IMR-90 (cell line): Measurements from ENCODE around the gene HS6ST2. TPM values are rescaled to one million over a fixed set of nuclear protein-coding genes. Genes with fewer than 3 reads are reported as not detected.

ENCODE experiments used
- ATAC-seq: fragments of 200-7000 bp; cut with Tn5 transposase; 2 replicates; pipeline ENCODE4 v1.9.1; 2020; ENCODE audit warnings: low read depth, mild to moderate bottlenecking, moderate library complexity
- BruUV-seq: library from RNA; stranded (reverse); fragments of 400-500 nt; replicated peaks from 2 replicates; lab custom pipeline; 2021; lab: Mats Ljungman, UMichigan
- CTCF ChIA-PET: fragments of 300-600 bp; formaldehyde crosslinking; extraction: SDS; loops from one replicate; lab custom pipeline; 2021; ENCODE audit warnings: antibody characterized with exemption; lab: Yijun Ruan, JAX
- POLR2A ChIA-PET: fragments of 300-600 bp; sonication (Branson Sonifier 250); formaldehyde crosslinking; loops from one replicate; lab custom pipeline; 2022; ENCODE audit warnings: antibody characterized with exemption; ENCODE audit not compliant: unreplicated experiment; lab: Charles Lee
- DNase-seq: peaks from one replicate; pipeline ENCODE4 v3.0.0; 2013
- H2AFZ ChIP-seq: replicated peaks from 2 replicates; pipeline ENCODE3; 2013; ENCODE audit warnings: low read length, mild to moderate bottlenecking; ENCODE audit not compliant: poor library complexity
- H2AK5ac ChIP-seq: 2 replicates; pipeline ENCODE4 v1.6.1; 2013; ENCODE audit warnings: low read depth, low read length, inconsistent platforms
- H2AK9ac ChIP-seq: replicated peaks from 2 replicates; pipeline ENCODE3; 2013; ENCODE audit warnings: mild to moderate bottlenecking, low read depth, low read length, moderate library complexity; ENCODE audit not compliant: poor library complexity
- H2BK120ac ChIP-seq: 2 replicates; pipeline ENCODE4 v1.6.1; 2013; ENCODE audit warnings: low read depth, low read length, inconsistent platforms
- H2BK15ac ChIP-seq: 3 replicates; pipeline ENCODE4 v1.6.1; 2013; ENCODE audit warnings: low read depth, low read length, inconsistent platforms
- H2BK20ac ChIP-seq: 2 replicates; pipeline ENCODE4 v1.6.1; 2013; ENCODE audit warnings: low read depth, mild to moderate bottlenecking, inconsistent platforms, low read length, moderate library complexity
- H2BK5ac ChIP-seq: 2 replicates; pipeline ENCODE4 v1.6.1; 2013; ENCODE audit warnings: mild to moderate bottlenecking, low read depth, low read length, inconsistent platforms; ENCODE audit not compliant: poor library complexity, severe bottlenecking
- H3K14ac ChIP-seq: replicated peaks from 2 replicates; pipeline ENCODE4 v1.6.1; 2013; ENCODE audit warnings: low read depth, low read length, inconsistent platforms
- H3K18ac ChIP-seq: 2 replicates; pipeline ENCODE4 v1.6.1; 2013; ENCODE audit warnings: low read depth, low read length, control low read depth
- H3K23ac ChIP-seq: 2 replicates; pipeline ENCODE4 v1.6.1; 2013; ENCODE audit warnings: low read depth, low read length, inconsistent platforms
- H3K27ac ChIP-seq: 2 replicates; pipeline ENCODE4 v1.5.1; 2013; ENCODE audit warnings: mild to moderate bottlenecking, control low read depth, low read length; ENCODE audit not compliant: insufficient read depth
- H3K27me3 ChIP-seq: 2 replicates; pipeline ENCODE4 v1.6.1; 2013; ENCODE audit warnings: low read length; ENCODE audit not compliant: control insufficient read depth, insufficient read depth
- H3K36me3 ChIP-seq: 2 replicates; pipeline ENCODE4 v1.6.1; 2013; ENCODE audit warnings: low read length, mixed read lengths; ENCODE audit not compliant: control insufficient read depth, insufficient read depth
- H3K4ac ChIP-seq: 2 replicates; pipeline ENCODE4 v1.6.1; 2013; ENCODE audit warnings: low read depth, low read length, inconsistent platforms
- H3K4me1 ChIP-seq: 2 replicates; pipeline ENCODE4 v1.6.1; 2013; ENCODE audit warnings: low read length, mixed read lengths; ENCODE audit not compliant: control insufficient read depth, insufficient read depth
- H3K4me2 ChIP-seq: 2 replicates; pipeline ENCODE4 v1.6.1; 2013; ENCODE audit warnings: low read depth, mild to moderate bottlenecking, control low read depth, low read length, moderate library complexity
- H3K4me3 ChIP-seq: 2 replicates; pipeline ENCODE4 v1.5.1; 2013; ENCODE audit warnings: low read depth, mild to moderate bottlenecking, control low read depth, low read length, moderate library complexity; ENCODE audit not compliant: insufficient read depth
- H3K56ac ChIP-seq: 2 replicates; pipeline ENCODE4 v1.6.1; 2013; ENCODE audit warnings: low read length, inconsistent platforms; ENCODE audit not compliant: insufficient read depth; ENCODE audit errors: extremely low read depth
- H3K79me1 ChIP-seq, 2 experiments: 2 replicates each; pipeline ENCODE4 v1.6.1; 2013; ENCODE audit warnings: low read length in 2 of 2, inconsistent platforms in 1 of 2, low read depth in 1 of 2
- H3K9ac ChIP-seq: 2 replicates; pipeline ENCODE4 v1.6.1; 2013; ENCODE audit warnings: low read depth, low read length, control low read depth
- H3K9me1 ChIP-seq: 2 replicates; pipeline ENCODE4 v1.6.1; 2013; ENCODE audit warnings: low read length, inconsistent platforms; ENCODE audit not compliant: insufficient read depth
- H3K9me3 ChIP-seq: 2 replicates; pipeline ENCODE4 v1.6.1; 2013; ENCODE audit warnings: low read length; ENCODE audit not compliant: control insufficient read depth, insufficient read depth
- H4K20me1 ChIP-seq: 2 replicates; pipeline ENCODE4 v1.6.1; 2013; ENCODE audit warnings: low read length, inconsistent platforms; ENCODE audit not compliant: insufficient read depth
- H4K5ac ChIP-seq: 2 replicates; pipeline ENCODE4 v1.6.1; 2013; ENCODE audit warnings: mild to moderate bottlenecking, low read depth, low read length, control low read depth
- H4K8ac ChIP-seq, 2 experiments: 2 replicates each; pipeline ENCODE4 v1.6.1; 2013; ENCODE audit warnings: low read depth in 2 of 2, low read length in 2 of 2, control low read depth in 1 of 2, inconsistent platforms in 1 of 2
- H4K91ac ChIP-seq: 2 replicates; pipeline ENCODE4 v1.6.1; 2013; ENCODE audit warnings: low read depth, low read length, inconsistent platforms; ENCODE audit not compliant: insufficient read depth
- BHLHE40 ChIP-seq: fragments of 150-350 bp; IDR thresholded peaks from 2 replicates; pipeline ENCODE4 v1.6.1; 2016; ENCODE audit warnings: mild to moderate bottlenecking, low read depth, low read length
- CEBPB ChIP-seq: IDR thresholded peaks from 2 replicates; pipeline ENCODE4 v1.6.1; 2012; ENCODE audit warnings: low read depth, low read length, improper control_type of control experiment
- CHD1 ChIP-seq: IDR thresholded peaks from 2 replicates; pipeline ENCODE4 v1.6.1; 2012; ENCODE audit warnings: low read depth, low read length, improper control_type of control experiment
- FOS ChIP-seq: fragments of 150-350 bp; IDR thresholded peaks from 2 replicates; pipeline ENCODE4 v1.6.1; 2016; ENCODE audit warnings: low read depth, low read length
- MAFK ChIP-seq: IDR thresholded peaks from 2 replicates; pipeline ENCODE4 v1.6.1; 2012; ENCODE audit warnings: low read depth, low read length, improper control_type of control experiment
- MAZ ChIP-seq: IDR thresholded peaks from 2 replicates; pipeline ENCODE4 v1.6.1; 2012; ENCODE audit warnings: low read depth, mild to moderate bottlenecking, low read length, improper control_type of control experiment, moderate library complexity, borderline replicate concordance
- MXI1 ChIP-seq: IDR thresholded peaks from 2 replicates; pipeline ENCODE4 v1.6.1; 2012; ENCODE audit warnings: low read depth, mild to moderate bottlenecking, low read length, moderate library complexity, borderline replicate concordance
- NFE2L2 ChIP-seq: fragments of 150-350 bp; IDR thresholded peaks from 2 replicates; pipeline ENCODE4 v1.6.1; 2016; ENCODE audit warnings: low read depth, mild to moderate bottlenecking, low read length
- POLR2A ChIP-seq: IDR thresholded peaks from 2 replicates; pipeline ENCODE4 v1.6.1; 2012; ENCODE audit warnings: mild to moderate bottlenecking, low read depth, low read length
- RAD21 ChIP-seq: IDR thresholded peaks from 2 replicates; pipeline ENCODE4 v1.6.1; 2012; ENCODE audit warnings: low read length, improper control_type of control experiment
- RCOR1 ChIP-seq: IDR thresholded peaks from 2 replicates; pipeline ENCODE4 v1.6.1; 2012; ENCODE audit warnings: mild to moderate bottlenecking, low read length, improper control_type of control experiment; ENCODE audit not compliant: insufficient replicate concordance
- RFX5 ChIP-seq: IDR thresholded peaks from 2 replicates; pipeline ENCODE4 v1.8.0; 2012; ENCODE audit warnings: low read depth, mild to moderate bottlenecking, low read length, moderate library complexity
- SMC3 ChIP-seq: fragments of 150-350 bp; IDR thresholded peaks from 2 replicates; pipeline ENCODE4 v1.6.1; 2016; ENCODE audit warnings: low read depth, mild to moderate bottlenecking, antibody characterized with exemption, low read length, moderate library complexity
- WGBS, 2 experiments: methylation state at CpG; one replicate each; pipeline versions ENCODE4 v1.1.5 to v1.1.7; 2013; ENCODE audit warnings: missing lambda C conversion rate in 2 of 2; ENCODE audit not compliant: insufficient read length in 1 of 2; ENCODE audit errors: extremely low coverage in 2 of 2; 5-methylcytosine and 5-hydroxymethylcytosine counted together
- dilution Hi-C: fragments of 300-500 bp; cut with HindIII; formaldehyde crosslinking; loops from one replicate; pipeline ENCODE4 v1.14.3; 2018; ENCODE audit warnings: low sequenced_read_pairs; ENCODE audit not compliant: unreplicated experiment
- in situ Hi-C: fragments of 300-500 bp; cut with MboI; formaldehyde crosslinking; loops from 3 replicates; pipeline ENCODE4 v1.14.3; 2019; ENCODE audit warnings: low sequenced_read_pairs, inconsistent platforms, mixed read lengths
- intact Hi-C: fragments of 100-400 bp; cut with micrococcal nuclease; formaldehyde crosslinking; loops from 2 replicates; pipeline ENCODE4 v1.10.0; 2022
- polyA plus RNA-seq, 3 experiments: library from polyadenylated mRNA; depleted of rRNA; stranded (reverse); fragments of >200 nt; gene quantifications; 2 replicates each; pipeline ENCODE4 v1.2.3, GENCODE V29; 2012; ENCODE audit warnings: low replicate concordance in 1 of 3
- total RNA-seq: library from RNA; depleted of rRNA; stranded (reverse); fragments of >200 nt; gene quantifications from 2 replicates; pipeline ENCODE4 v1.2.3, GENCODE V29; 2012
- TF ChIP-seq, protein P1 (sequence below): fragments of 150-350 bp; IDR thresholded peaks from 2 replicates; pipeline ENCODE4 v1.6.1; 2017; ENCODE audit warnings: mild to moderate bottlenecking, antibody characterized with exemption, low read length, low read depth
- TF ChIP-seq, protein P2 (sequence below): fragments of 150-350 bp; IDR thresholded peaks from 2 replicates; pipeline ENCODE4 v1.6.1; 2016; ENCODE audit warnings: low read depth, mild to moderate bottlenecking, low read length, moderate library complexity, borderline replicate concordance
- TF ChIP-seq, protein P3 (sequence below): conservative IDR thresholded peaks from 2 replicates; pipeline ENCODE4 v1.5.1; 2012; ENCODE audit warnings: mild to moderate bottlenecking, low read depth, low read length, improper control_type of control experiment

The HS6ST2 gene
- total and polyA plus RNA-seq, 2 of the 4 experiments (the other 2 are of a cell fraction): not detected

DNA sequence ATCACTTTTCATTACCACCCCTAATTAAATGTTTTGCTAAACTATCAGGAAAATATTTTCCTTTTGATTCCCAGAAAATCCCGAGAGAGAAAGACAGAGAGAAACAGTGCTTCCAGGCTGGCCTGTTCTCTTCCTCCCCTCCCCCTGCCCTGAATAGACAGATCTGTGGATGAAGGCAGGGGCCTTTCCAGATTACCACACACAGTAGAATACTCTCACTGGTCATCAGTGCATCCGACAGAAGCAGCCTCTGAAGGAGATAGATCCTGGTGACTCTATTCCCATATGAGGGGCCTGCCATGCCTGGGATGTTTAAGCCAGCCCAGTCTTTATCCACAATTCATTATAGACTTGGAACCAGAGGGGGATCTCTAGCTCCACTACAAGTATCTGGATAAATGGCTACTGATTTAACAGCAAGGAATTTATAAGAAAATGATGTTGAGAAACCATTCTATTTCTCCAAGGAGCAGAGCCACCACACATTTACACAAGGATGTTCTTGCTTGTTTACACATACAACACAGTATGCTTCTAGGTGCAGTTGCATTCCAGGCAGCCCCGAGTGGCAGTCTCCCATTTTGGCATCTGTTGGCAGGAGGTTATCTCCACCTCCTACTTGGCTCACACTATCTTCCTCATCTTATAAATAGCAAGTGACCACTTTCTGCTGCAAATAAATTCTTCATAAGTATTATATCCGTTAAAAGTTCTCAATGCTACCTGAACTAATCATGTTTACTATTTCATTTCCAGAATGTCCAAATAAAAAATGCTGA is 115.8 kb downstream of the HS6ST2 start:
- H3K27ac ChIP-seq: no peak overlapping the region
- no peak overlapping the region for H4K5ac ChIP-seq
- H3K9ac ChIP-seq: no peak overlapping the region
- H3K56ac ChIP-seq: no peak overlapping the region
- H2AK9ac ChIP-seq: no peak overlapping the region
- H4K91ac ChIP-seq: no peak overlapping the region
- no peaks in the 10 kb centered on the region; the same call in 1 of the 2 replicates for H3K27me3 ChIP-seq
- TF ChIP-seq RAD21: no peak
- no peak for TF ChIP-seq FOS
- no peak for TF ChIP-seq MAFK
- TF ChIP-seq RCOR1: no peak
- no peak for TF ChIP-seq CEBPB
- TF ChIP-seq MXI1: no peak
- no peak for TF ChIP-seq SMC3
- no peak for TF ChIP-seq POLR2A
- TF ChIP-seq RFX5: no peak
- no peak for TF ChIP-seq NFE2L2
- no peak for TF ChIP-seq BHLHE40
- TF ChIP-seq, protein P1, sequence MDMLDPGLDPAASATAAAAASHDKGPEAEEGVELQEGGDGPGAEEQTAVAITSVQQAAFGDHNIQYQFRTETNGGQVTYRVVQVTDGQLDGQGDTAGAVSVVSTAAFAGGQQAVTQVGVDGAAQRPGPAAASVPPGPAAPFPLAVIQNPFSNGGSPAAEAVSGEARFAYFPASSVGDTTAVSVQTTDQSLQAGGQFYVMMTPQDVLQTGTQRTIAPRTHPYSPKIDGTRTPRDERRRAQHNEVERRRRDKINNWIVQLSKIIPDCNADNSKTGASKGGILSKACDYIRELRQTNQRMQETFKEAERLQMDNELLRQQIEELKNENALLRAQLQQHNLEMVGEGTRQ: no peak
- TF ChIP-seq, protein P2, sequence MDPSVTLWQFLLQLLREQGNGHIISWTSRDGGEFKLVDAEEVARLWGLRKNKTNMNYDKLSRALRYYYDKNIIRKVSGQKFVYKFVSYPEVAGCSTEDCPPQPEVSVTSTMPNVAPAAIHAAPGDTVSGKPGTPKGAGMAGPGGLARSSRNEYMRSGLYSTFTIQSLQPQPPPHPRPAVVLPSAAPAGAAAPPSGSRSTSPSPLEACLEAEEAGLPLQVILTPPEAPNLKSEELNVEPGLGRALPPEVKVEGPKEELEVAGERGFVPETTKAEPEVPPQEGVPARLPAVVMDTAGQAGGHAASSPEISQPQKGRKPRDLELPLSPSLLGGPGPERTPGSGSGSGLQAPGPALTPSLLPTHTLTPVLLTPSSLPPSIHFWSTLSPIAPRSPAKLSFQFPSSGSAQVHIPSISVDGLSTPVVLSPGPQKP: no peak
- TF ChIP-seq, protein P3, sequence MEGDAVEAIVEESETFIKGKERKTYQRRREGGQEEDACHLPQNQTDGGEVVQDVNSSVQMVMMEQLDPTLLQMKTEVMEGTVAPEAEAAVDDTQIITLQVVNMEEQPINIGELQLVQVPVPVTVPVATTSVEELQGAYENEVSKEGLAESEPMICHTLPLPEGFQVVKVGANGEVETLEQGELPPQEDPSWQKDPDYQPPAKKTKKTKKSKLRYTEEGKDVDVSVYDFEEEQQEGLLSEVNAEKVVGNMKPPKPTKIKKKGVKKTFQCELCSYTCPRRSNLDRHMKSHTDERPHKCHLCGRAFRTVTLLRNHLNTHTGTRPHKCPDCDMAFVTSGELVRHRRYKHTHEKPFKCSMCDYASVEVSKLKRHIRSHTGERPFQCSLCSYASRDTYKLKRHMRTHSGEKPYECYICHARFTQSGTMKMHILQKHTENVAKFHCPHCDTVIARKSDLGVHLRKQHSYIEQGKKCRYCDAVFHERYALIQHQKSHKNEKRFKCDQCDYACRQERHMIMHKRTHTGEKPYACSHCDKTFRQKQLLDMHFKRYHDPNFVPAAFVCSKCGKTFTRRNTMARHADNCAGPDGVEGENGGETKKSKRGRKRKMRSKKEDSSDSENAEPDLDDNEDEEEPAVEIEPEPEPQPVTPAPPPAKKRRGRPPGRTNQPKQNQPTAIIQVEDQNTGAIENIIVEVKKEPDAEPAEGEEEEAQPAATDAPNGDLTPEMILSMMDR: no peak
- TF ChIP-seq MAZ: no peak
- no peak for TF ChIP-seq CHD1
- in situ Hi-C loops: no loop called here
- no peak overlapping the region for H3K14ac ChIP-seq
- H3K23ac ChIP-seq: no peak overlapping the region
- ChIA-PET POLR2A (no interaction called here), CTCF (no interaction called here)
- no peak overlapping the region for H3K4me2 ChIP-seq
- no peak overlapping the region for H2AK5ac ChIP-seq
- dilution Hi-C loops: no loop called here
- no peak overlapping the region for H3K4me3 ChIP-seq
- H4K8ac ChIP-seq: no peak overlapping the region
- no TSS peak for BruUV-seq
- H2BK20ac ChIP-seq: no peak overlapping the region
- H4K20me1 ChIP-seq: no peaks in the 10 kb centered on the region
- H2BK120ac ChIP-seq: no peak overlapping the region
- H2AFZ ChIP-seq: no peak overlapping the region
- no peak overlapping the region for H3K4ac ChIP-seq
- WGBS, 2 experiments: no CpG with 5 or more reads among the region's 4 CpGs
- H3K9me3 ChIP-seq: no peaks in the 10 kb centered on the region
- no peak overlapping the region for H3K18ac ChIP-seq
- no peaks in the 10 kb centered on the region for H3K9me1 ChIP-seq
- no peaks in the 10 kb centered on the region for H3K4me1 ChIP-seq
- no peak overlapping the region for H2BK5ac ChIP-seq
- intact Hi-C loops: no loop called here
- no peak overlapping the region for H2BK15ac ChIP-seq
- ATAC-seq (no peak), DNase-seq (no peak)
- no peaks in the 10 kb centered on the region for H3K36me3 ChIP-seq
- H3K79me1 ChIP-seq: no peaks in the 10 kb centered on the region
